Trophoblast cell (in vitro differentiated cells and primary cell): ENCODE measurements around the gene LUZP1.

Experiments
- DNase-seq, 2 donors: peaks; one replicate each; pipeline ENCODE4 v3.0.0-alpha.2; 2016
- H2AFZ ChIP-seq: 2 replicates; pipeline ENCODE4 v1.6.1; 2013; ENCODE audit warnings: low read length, moderate library complexity, mild to moderate bottlenecking; ENCODE audit not compliant: insufficient read depth, poor library complexity
- H2AK5ac ChIP-seq: 2 replicates; pipeline ENCODE4 v1.6.1; 2013; ENCODE audit warnings: mild to moderate bottlenecking, low read length
- H2BK120ac ChIP-seq: 2 replicates; pipeline ENCODE4 v1.6.1; 2013; ENCODE audit warnings: low read length, mild to moderate bottlenecking, moderate library complexity; ENCODE audit not compliant: insufficient read depth, poor library complexity
- H2BK12ac ChIP-seq: 2 replicates; pipeline ENCODE4 v1.6.1; 2013; ENCODE audit warnings: mild to moderate bottlenecking, low read length, moderate library complexity
- H2BK5ac ChIP-seq: 2 replicates; pipeline ENCODE4 v1.6.1; 2013; ENCODE audit warnings: low read length, low read depth, moderate library complexity, mild to moderate bottlenecking; ENCODE audit not compliant: poor library complexity
- H3K14ac ChIP-seq: 2 replicates; pipeline ENCODE4 v1.6.1; 2013; ENCODE audit warnings: mild to moderate bottlenecking, low read length
- H3K18ac ChIP-seq: 2 replicates; pipeline ENCODE4 v1.6.1; 2013; ENCODE audit warnings: mild to moderate bottlenecking, low read length
- H3K23ac ChIP-seq: 2 replicates; pipeline ENCODE4 v1.6.1; 2013; ENCODE audit warnings: low read length
- H3K27ac ChIP-seq: 2 replicates; pipeline ENCODE4 v1.5.1; 2013; ENCODE audit warnings: low read depth, mild to moderate bottlenecking, inconsistent platforms, low read length, moderate library complexity
- H3K27me3 ChIP-seq: 2 replicates; pipeline ENCODE4 v1.6.1; 2013; ENCODE audit warnings: inconsistent platforms, mild to moderate bottlenecking, low read length, moderate library complexity; ENCODE audit not compliant: insufficient read depth
- H3K36me3 ChIP-seq, 2 experiments: 1 replicate in 1 of 2; 2 replicates in 1 of 2; pipeline ENCODE4 v1.6.1; 2013; ENCODE audit warnings: low read length in 2 of 2, mild to moderate bottlenecking in 2 of 2, moderate library complexity in 1 of 2; ENCODE audit not compliant: insufficient read depth in 2 of 2, control insufficient read depth in 1 of 2
- H3K4ac ChIP-seq: 2 replicates; pipeline ENCODE4 v1.6.1; 2013; ENCODE audit warnings: low read depth, mild to moderate bottlenecking, low read length, moderate library complexity
- H3K4me1 ChIP-seq, 2 experiments: 1 replicate in 1 of 2; 2 replicates in 1 of 2; pipeline ENCODE4 v1.6.1; 2013; ENCODE audit warnings: low read length in 2 of 2, mild to moderate bottlenecking in 2 of 2, moderate library complexity in 1 of 2; ENCODE audit not compliant: insufficient read depth in 2 of 2, control insufficient read depth in 1 of 2
- H3K4me2 ChIP-seq: 2 replicates; pipeline ENCODE4 v1.6.1; 2013; ENCODE audit warnings: inconsistent platforms, mild to moderate bottlenecking, low read length, moderate library complexity
- H3K4me3 ChIP-seq: 2 replicates; pipeline ENCODE4 v1.5.1; 2013; ENCODE audit warnings: mild to moderate bottlenecking, low read depth, low read length, inconsistent platforms
- H3K79me1 ChIP-seq: one replicate; pipeline ENCODE4 v1.6.1; 2013; ENCODE audit warnings: low read length
- H3K79me2 ChIP-seq: 2 replicates; pipeline ENCODE4 v1.6.1; 2013; ENCODE audit warnings: low read length, mild to moderate bottlenecking; ENCODE audit not compliant: control insufficient read depth, insufficient read depth, poor library complexity
- H3K9ac ChIP-seq: 2 replicates; pipeline ENCODE4 v1.6.1; 2013; ENCODE audit warnings: mild to moderate bottlenecking, low read length
- H3K9me3 ChIP-seq: 2 replicates; pipeline ENCODE4 v1.6.1; 2013; ENCODE audit warnings: low read depth, mild to moderate bottlenecking, control low read depth, inconsistent platforms, low read length; ENCODE audit not compliant: insufficient read depth
- H4K12ac ChIP-seq: 2 replicates; pipeline ENCODE4 v1.6.1; 2013; ENCODE audit warnings: low read depth, mild to moderate bottlenecking, low read length, moderate library complexity
- H4K8ac ChIP-seq: 2 replicates; pipeline ENCODE4 v1.6.1; 2013; ENCODE audit warnings: low read depth, mild to moderate bottlenecking, low read length, moderate library complexity
- H4K91ac ChIP-seq: one replicate; pipeline ENCODE4 v1.6.1; 2013; ENCODE audit warnings: low read depth, mild to moderate bottlenecking, low read length, moderate library complexity
- WGBS: extraction: QIAGEN DNeasy Blood & Tissue Kit; methylation state at CpG from one replicate; pipeline ENCODE4 v1.1.7; 2013; ENCODE audit warnings: missing lambda C conversion rate; ENCODE audit not compliant: insufficient read length, insufficient coverage; ENCODE audit errors: extremely low coverage; 5-methylcytosine and 5-hydroxymethylcytosine counted together

The LUZP1 gene

GRCh38 chr1:23101887-23102286, 66.8 kb downstream of the LUZP1 start:
- no peak overlapping the region for H3K18ac ChIP-seq
- peaks cover 0 to 10% of the 10 kb centered on the region in 2 experiments for H3K36me3 ChIP-seq
- no peaks in the 10 kb centered on the region for H3K9me3 ChIP-seq
- no peak overlapping the region for H2AK5ac ChIP-seq
- peak overlapping the region; percentile 15 for H2BK12ac ChIP-seq
- no CpG with 5 or more reads among the region's 2 CpGs for WGBS
- peaks cover 1% of the 10 kb centered on the region for H3K79me1 ChIP-seq
- H3K14ac ChIP-seq, result peak overlapping the region; percentile 11
- H3K9ac ChIP-seq, result no peak overlapping the region
- H4K8ac ChIP-seq, result no peak overlapping the region
- no peak overlapping the region for H4K91ac ChIP-seq
- H4K12ac ChIP-seq, result no peak overlapping the region
- H2BK5ac ChIP-seq, result peak overlapping the region; percentile 16
- H3K4ac ChIP-seq, result peak overlapping the region; percentile 40
- peak overlapping the region; percentile 11 for H2BK120ac ChIP-seq
- H3K27me3 ChIP-seq, result no peaks in the 10 kb centered on the region
- H3K27ac ChIP-seq, result no peak overlapping the region
- no peak overlapping the region for H3K23ac ChIP-seq
- no peak overlapping the region for H3K4me2 ChIP-seq
- DNase-seq, result no peak
- no peaks in the 10 kb centered on the region for H3K79me2 ChIP-seq
- peaks cover 10 to 17% of the 10 kb centered on the region in 2 experiments for H3K4me1 ChIP-seq
- no peak overlapping the region for H3K4me3 ChIP-seq
- H2AFZ ChIP-seq, result no peak overlapping the region

GRCh38 chr1:23101101-23101827, 67.4 kb downstream of the LUZP1 start:
- H2BK12ac ChIP-seq, result no peak overlapping the region
- no peaks in the 10 kb centered on the region for H3K27me3 ChIP-seq
- no peak overlapping the region for H3K18ac ChIP-seq
- H3K27ac ChIP-seq, result peak overlapping the region; percentile 38
- peaks cover 0 to 5% of the 10 kb centered on the region in 2 experiments for H3K36me3 ChIP-seq
- H3K4me3 ChIP-seq, result no peak overlapping the region
- peaks cover 1% of the 10 kb centered on the region for H3K79me1 ChIP-seq
- no CpG with 5 or more reads among the region's 3 CpGs for WGBS
- no peak overlapping the region for H4K8ac ChIP-seq
- no peak overlapping the region for H2BK5ac ChIP-seq
- H3K9ac ChIP-seq, result no peak overlapping the region
- no peak overlapping the region for H3K4ac ChIP-seq
- no peak overlapping the region for H2AFZ ChIP-seq
- no peak overlapping the region for H2AK5ac ChIP-seq
- no peak overlapping the region for H3K14ac ChIP-seq
- no peak overlapping the region for H3K4me2 ChIP-seq
- peaks cover 10 to 17% of the 10 kb centered on the region in 2 experiments for H3K4me1 ChIP-seq
- no peaks in the 10 kb centered on the region for H3K79me2 ChIP-seq
- H4K12ac ChIP-seq, result no peak overlapping the region
- H3K23ac ChIP-seq, result no peak overlapping the region
- DNase-seq, result peak in 1 of 2 donors; percentile 44
- H4K91ac ChIP-seq, result no peak overlapping the region
- H2BK120ac ChIP-seq, result no peak overlapping the region
- H3K9me3 ChIP-seq, result no peaks in the 10 kb centered on the region

DNA sequence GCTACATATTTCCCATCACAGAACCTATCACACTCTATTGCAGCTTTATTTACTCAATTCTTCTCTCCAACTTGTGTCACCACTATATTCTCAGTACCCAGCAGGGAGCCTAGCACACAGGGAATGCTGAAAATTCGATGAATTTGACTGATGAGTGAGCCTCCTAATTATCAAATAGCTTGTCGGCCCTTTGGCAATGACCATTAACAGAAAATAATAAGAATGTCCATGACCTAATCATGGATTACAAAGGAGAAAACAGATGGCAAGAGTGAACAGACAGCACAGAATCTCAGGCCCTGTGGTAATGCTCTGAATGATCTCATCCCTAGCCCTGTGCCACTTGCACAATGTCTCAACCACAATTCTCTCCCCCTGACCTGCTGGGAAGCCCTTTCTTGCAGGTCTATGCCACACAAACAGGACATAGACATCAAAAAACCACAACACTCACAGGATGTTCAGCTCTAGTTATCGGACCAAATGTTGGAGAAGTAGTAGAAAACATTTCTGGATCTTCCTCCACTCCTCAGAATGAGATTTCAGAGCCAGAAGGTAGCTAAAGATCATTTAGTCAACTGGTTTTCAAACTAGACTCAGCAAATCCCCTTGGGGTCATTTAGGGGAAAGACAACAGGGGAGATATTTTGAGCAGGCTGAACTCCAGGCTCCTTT, 68.4 kb downstream of the LUZP1 start:
- WGBS, result no CpG with 5 or more reads among the region's 3 CpGs

DNA sequence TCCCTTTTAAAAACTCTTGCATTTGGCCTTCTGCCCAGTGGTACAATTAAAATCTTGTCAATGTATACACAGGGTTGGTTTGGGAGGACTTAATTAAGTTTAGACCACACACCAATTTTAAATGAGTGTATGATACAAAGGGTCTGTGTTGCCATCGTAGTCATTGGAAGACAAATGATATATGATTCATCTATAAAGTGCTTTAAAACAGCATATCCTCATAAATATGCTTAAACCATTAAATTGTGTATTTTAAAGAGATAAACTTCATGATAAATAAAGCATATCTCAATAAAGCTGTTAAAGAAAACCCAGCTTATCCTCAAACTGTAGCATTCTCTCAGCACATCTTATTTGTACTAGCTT, 69.5 kb downstream of the LUZP1 start:
- H3K79me2 ChIP-seq, result no peaks in the 10 kb centered on the region

More for the DNA sequence above, 68.4 kb downstream of the LUZP1 start:
- Histone ChIP-seq H3K14ac (no peak overlapping the region), H3K4ac (no peak overlapping the region), H3K27me3 (no peaks in the 10 kb centered on the region), H4K12ac (no peak overlapping the region), H3K36me3 (peaks cover 0 to 3% of the 10 kb centered on the region in 2 experiments), H3K23ac (no peak overlapping the region), H3K4me1 (peaks cover 10 to 17% of the 10 kb centered on the region in 2 experiments), H2AK5ac (no peak overlapping the region), H3K9ac (no peak overlapping the region), H3K4me3 (no peak overlapping the region), H2BK5ac (no peak overlapping the region), H4K91ac (no peak overlapping the region), H2AFZ (no peak overlapping the region), H2BK120ac (no peak overlapping the region), H3K79me2 (no peaks in the 10 kb centered on the region), H3K18ac (no peak overlapping the region), H4K8ac (no peak overlapping the region), H3K79me1 (peaks cover 1% of the 10 kb centered on the region), H2BK12ac (no peak overlapping the region), H3K9me3 (no peaks in the 10 kb centered on the region), H3K27ac (peak overlapping the region; percentile 64), H3K4me2 (no peak overlapping the region)
- DNase-seq, result peak; percentile 82 to 96

More for the DNA sequence above, 69.5 kb downstream of the LUZP1 start:
- Histone ChIP-seq H3K23ac (no peak overlapping the region), H3K9me3 (no peaks in the 10 kb centered on the region), H4K8ac (no peak overlapping the region), H2AFZ (no peak overlapping the region), H3K36me3 (peaks cover 0 to 6% of the 10 kb centered on the region in 2 experiments), H4K91ac (no peak overlapping the region), H3K79me1 (peaks cover 1% of the 10 kb centered on the region), H2AK5ac (no peak overlapping the region), H3K27ac (no peak overlapping the region), H3K4me2 (no peak overlapping the region), H3K14ac (no peak overlapping the region), H2BK5ac (no peak overlapping the region), H3K4ac (no peak overlapping the region), H4K12ac (no peak overlapping the region), H3K18ac (no peak overlapping the region), H2BK12ac (no peak overlapping the region), H3K9ac (no peak overlapping the region), H3K27me3 (no peaks in the 10 kb centered on the region), H2BK120ac (no peak overlapping the region), H3K4me1 (peaks cover 10 to 17% of the 10 kb centered on the region in 2 experiments), H3K4me3 (no peak overlapping the region)
- WGBS, result no CpG with 5 or more reads among the region's 1 CpG
- DNase-seq, result no peak
